ENCODE measurements around the gene RIC1.

DNA sequence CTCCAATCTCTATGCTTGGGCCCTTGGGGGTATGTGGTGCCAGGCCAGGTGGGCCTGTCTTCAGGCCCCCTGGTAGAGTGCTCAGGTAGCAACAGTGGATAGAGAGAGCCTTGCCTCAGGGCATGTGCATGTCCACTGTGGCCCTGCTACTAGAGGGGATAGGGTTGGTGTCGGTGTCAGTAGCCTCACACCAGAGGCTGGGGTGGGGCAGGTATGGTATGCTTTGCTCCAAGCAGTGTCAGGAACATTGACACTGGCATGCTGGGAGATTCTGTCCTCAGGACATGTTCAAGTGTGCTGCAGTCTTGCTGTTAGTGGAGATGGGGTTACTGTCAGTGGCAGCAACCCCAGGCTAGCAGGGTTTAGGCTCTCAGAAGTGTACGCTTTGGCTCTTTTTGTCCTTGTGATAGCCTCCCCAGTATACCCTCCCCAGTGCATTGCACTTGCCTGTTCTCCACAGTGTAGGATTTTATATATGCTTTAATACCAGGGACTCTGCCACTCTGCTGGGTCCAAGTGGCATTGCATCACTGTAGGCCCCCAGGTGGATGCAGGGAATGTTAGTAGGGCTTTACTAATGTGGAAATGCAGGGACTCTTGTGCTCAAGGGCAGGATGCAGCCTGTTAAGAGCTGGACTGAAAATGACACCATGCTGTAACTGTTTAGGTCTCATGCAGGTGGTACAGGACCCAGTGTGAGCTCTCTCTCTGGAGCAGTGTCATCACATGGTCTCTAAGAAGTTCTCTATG is 21.6 kb downstream of the RIC1 start:
- TF ChIP-seq GATA2 (CRISPR knock-in tag; IDR thresholded peaks at IDR 0.05) (no peak), JUND (IDR thresholded peaks at IDR 0.05) (no peak), POLR2AphosphoS5 (IDR thresholded peaks at IDR 0.05; ENCODE audit: low read depth, low read length) (no peak), EP300 (IDR thresholded peaks at IDR 0.05; ENCODE audit: borderline replicate concordance in 1 of 2, low read depth in 1 of 2, low read length in 1 of 2) (no peak), RAD21 (IDR thresholded peaks at IDR 0.05; ENCODE audit: low read length) (no peak), RCOR1 (IDR thresholded peaks at IDR 0.05; ENCODE audit: low read length) (no peak), TAF1 (IDR thresholded peaks at IDR 0.05; ENCODE audit: borderline replicate concordance, low read depth, low read length) (no peak)
- TF ChIP-seq, protein P1, sequence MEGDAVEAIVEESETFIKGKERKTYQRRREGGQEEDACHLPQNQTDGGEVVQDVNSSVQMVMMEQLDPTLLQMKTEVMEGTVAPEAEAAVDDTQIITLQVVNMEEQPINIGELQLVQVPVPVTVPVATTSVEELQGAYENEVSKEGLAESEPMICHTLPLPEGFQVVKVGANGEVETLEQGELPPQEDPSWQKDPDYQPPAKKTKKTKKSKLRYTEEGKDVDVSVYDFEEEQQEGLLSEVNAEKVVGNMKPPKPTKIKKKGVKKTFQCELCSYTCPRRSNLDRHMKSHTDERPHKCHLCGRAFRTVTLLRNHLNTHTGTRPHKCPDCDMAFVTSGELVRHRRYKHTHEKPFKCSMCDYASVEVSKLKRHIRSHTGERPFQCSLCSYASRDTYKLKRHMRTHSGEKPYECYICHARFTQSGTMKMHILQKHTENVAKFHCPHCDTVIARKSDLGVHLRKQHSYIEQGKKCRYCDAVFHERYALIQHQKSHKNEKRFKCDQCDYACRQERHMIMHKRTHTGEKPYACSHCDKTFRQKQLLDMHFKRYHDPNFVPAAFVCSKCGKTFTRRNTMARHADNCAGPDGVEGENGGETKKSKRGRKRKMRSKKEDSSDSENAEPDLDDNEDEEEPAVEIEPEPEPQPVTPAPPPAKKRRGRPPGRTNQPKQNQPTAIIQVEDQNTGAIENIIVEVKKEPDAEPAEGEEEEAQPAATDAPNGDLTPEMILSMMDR (IDR thresholded peaks at IDR 0.05) = no peak
- TF ChIP-seq, protein P2, sequence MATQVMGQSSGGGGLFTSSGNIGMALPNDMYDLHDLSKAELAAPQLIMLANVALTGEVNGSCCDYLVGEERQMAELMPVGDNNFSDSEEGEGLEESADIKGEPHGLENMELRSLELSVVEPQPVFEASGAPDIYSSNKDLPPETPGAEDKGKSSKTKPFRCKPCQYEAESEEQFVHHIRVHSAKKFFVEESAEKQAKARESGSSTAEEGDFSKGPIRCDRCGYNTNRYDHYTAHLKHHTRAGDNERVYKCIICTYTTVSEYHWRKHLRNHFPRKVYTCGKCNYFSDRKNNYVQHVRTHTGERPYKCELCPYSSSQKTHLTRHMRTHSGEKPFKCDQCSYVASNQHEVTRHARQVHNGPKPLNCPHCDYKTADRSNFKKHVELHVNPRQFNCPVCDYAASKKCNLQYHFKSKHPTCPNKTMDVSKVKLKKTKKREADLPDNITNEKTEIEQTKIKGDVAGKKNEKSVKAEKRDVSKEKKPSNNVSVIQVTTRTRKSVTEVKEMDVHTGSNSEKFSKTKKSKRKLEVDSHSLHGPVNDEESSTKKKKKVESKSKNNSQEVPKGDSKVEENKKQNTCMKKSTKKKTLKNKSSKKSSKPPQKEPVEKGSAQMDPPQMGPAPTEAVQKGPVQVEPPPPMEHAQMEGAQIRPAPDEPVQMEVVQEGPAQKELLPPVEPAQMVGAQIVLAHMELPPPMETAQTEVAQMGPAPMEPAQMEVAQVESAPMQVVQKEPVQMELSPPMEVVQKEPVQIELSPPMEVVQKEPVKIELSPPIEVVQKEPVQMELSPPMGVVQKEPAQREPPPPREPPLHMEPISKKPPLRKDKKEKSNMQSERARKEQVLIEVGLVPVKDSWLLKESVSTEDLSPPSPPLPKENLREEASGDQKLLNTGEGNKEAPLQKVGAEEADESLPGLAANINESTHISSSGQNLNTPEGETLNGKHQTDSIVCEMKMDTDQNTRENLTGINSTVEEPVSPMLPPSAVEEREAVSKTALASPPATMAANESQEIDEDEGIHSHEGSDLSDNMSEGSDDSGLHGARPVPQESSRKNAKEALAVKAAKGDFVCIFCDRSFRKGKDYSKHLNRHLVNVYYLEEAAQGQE (IDR thresholded peaks at IDR 0.05; ENCODE audit: low read depth, low read length) = no peak

All from SK-N-SH (cell line).